Eye (tissue), 1 donor: Measurements from ENCODE around the gene PKIG.
A peak's percentile ranks its signal among the peaks of the same experiment; 100 is the strongest.
"Not testable (repeated sequence)": the region's sequence is repeated elsewhere in the genome, so short reads cannot be mapped to it uniquely, and the experiment has no call there.

Experiments
- DNase-seq: peaks from one replicate; pipeline ENCODE4 v3.0.0-alpha.2; 2015

The PKIG gene

DNA sequence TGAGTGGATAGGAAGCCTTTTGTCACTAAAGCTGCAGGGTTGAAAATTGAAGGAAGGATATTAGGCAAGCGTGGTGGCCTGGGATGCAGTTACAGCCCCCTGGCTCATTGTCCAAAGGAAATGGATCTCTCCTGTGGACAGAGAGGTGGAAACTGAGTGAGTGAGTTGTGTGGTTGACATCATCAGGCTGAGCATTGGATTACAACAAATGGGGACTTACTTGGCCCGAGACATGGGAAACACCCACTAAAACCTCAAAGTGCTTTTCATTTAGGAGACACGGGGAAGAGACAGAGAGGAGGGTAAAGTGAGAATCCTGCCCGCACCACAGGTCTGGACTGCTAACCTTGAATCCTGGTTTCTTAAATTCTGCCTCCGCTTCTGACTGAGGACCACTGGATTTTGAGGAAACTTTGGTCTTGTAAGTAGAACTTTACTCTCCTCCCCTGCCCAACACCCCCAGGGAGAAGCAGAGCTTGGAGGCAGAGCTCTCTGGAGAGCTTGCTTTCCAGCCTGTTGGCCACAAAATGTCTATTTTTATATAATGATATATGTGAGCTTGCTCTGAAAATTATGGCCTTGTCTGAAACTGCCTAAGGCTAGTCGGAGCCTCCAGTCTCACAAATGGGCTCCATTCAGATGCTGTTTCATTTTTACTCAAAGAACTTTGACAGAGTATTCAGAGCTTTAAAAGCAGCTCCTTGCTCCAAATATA is at the start of gene PKIG:
PKIG (plus strand) TSS at position 269 of the 715 bp plus-strand sequence. CDS start 31,978 bp downstream, outside the sequence.
- peak; percentile 30 for DNase-seq

DNA sequence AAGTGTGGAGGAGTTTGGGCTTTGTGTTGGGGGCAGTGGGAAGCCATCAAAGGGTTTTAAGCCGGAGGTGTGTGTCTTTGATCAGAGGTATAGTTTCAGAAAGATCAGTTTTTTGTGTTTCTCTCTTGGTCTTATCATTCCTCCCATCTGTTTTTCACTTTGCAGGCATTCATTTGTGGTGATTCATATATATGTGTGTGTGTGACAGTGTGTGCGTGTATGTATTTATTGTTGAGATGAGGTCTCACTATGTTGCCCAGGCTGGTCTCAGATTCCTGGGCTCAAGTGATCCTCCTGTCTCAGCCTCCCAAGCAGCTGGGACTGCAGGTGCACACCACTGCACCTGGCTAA is 49.4 kb upstream of the PKIG start:
- no peak for DNase-seq

DNA sequence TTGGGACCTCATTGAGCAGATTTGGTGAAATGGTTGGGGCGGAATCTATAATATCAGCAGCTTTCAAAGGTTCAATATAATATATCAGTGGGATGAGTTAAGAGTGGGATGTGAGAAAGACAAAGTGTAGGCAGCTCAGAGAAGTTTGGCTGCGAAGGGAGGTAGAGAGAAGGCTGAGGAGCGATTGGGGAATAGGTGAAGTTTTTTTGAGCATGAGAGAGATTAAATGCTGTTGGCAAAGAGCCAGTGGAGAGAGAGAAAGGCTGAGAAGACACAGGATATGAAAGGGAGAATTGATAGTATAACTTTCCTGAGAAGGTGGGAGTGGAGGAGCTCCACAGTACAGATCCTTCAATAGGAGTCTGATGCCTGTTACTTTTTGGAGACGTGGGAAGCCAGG is 48.5 kb upstream of the PKIG start:
- no peak for DNase-seq

DNA sequence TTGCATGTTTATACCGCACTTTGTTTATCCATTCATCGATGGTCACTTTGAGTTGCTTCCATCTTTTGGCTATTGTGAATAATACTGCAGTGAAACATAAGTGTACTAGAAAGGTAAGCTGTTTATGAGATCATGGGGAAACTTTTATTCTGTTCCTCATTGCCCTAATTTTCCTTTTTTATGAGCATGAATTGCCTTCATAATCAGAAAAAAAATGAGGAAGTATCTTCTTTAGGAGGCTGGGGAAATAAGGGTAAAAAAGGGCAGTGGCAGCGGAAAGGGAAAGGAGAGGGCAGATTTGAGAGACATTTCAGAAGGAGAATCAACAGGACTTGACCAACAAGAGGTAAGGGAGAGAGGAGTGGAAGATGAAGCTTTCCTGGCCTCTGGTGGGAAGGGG is 46.2 kb upstream of the PKIG start:
- DNase-seq = no peak

DNA sequence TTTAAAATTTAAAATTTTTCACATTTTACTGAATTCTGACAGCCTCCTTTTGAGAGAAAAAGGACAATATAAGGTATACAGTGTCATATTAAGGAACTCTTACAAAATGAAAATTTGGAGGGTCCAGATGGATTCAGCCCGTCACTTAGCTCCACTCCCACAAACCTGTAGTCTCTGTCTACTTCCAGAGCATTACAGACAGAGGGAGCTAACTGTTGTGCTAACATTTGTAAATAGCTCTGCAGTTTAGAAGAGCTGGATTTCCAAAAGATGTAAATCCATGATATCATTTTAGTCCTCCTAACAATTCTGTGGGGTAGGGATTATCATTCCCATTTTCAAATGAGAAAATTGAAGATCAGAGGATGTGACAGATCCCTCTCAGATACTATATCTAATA is 44.4 kb upstream of the PKIG start:
- DNase-seq = no peak

DNA sequence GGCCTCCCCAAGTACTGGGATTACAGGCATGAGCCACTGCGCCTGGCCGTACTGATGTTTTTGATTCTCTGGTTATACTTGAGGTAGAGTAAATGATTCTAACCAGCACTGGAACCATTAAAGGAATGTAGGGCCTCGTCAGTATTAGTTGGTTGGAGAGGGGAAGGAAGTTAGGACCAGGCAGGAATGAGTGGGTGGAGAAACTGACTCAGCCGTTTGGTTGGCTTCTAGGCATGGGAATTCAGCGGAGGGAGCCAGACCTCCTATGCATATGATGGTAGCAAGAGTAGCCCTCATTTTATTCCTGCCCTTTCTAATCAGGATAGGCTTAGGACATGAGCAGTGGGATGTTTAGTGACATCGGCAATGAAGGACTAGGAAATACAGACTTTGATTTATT is 41.5 kb upstream of the PKIG start:
- DNase-seq = no peak

DNA sequence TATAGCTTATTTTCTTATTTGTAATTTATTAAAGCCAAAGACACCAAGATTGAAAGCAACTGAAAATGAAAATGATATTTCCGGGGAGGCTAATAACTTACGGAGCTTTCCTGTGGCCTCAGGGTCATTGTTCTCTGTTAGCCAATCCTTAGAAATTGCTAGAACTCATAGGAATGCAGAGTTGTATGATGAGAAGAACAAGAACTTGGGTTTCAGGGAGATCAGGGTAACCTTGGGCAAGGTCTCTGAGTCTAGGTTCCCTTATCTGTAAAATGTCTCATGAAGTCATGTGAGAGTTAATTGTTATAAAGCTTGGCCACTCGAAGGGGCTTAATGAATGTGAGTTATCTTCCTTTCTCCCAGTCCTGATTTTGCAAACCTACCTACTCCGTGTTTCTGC is 40.4 kb upstream of the PKIG start:
- DNase-seq = no peak

DNA sequence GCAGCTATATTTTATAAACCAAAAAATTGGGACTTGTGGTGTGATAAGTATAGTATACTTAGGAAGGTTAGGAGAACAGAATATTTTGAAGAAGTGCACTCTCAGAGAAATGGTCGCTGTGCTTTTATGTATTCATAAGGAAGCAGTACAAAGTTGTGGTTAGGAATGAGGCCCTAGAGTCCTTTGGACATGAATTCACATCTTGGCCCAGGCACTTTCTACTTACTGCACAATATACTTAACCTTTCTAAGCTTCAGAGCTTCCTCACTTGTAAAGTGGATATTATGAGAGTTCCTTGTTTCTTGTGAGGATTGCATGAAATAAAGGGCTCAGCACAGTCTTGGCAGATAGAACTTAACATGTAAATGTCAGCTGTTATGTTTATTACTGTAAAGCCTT is 39.5 kb upstream of the PKIG start:
- no peak for DNase-seq

DNA sequence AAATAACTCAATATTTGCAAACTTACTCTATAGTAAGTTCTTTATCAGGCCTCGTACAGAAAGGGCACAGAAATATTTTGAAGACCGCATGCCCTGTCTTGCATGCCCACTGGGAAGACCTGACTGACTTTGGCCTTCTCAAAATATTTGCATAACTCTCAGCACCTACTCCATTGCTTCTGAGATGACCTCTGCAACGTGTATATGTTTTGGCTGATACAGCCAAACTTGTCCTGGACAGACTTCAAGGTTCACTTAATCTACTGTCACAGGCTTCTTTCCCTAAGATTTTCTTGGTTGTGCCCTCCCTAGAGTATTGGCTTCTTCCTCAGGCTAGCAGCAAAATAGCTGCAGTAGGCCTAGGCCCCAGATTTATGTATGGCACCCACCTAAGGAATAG is 39.0 kb upstream of the PKIG start:
- no peak for DNase-seq

DNA sequence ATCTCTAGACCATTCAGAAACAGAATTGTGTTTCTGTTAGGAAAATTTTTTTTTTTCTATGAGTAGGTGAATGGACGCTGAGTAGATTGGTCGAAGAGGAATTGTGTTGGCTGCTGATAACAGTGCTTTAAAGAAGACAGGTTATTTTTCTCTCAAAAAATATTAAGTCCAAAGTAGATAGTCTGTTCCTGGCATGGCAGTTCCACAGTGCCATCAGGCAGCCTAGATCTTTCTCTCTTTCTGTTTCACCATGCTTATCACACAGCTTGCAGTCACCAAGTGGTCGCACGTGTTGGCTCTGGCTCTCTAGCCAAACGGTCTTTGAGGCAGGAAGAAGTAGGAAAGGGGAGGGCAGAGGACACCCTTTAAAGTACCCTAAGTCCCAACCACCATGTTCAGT is 38.1 kb upstream of the PKIG start:
- no peak for DNase-seq

DNA sequence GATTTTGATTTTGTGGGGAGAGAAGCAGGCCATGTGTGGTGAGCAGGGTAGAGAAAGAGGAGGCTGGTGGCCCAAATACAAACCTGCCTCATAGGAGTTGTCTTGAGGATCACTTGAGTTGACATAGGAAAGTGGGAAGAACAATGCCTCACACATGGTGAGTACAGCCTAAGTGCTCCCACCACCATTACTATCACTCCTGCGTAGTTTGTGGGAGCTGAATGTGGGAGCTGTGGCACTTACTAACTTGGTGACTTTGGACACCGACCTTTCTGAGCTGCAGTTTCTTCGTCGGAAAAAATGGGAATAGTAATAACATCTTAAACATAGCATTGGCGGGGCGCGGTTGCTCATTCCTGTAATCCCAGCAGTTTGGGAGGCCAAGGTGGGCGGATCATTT is 35.0 kb upstream of the PKIG start:
- no peak for DNase-seq

DNA sequence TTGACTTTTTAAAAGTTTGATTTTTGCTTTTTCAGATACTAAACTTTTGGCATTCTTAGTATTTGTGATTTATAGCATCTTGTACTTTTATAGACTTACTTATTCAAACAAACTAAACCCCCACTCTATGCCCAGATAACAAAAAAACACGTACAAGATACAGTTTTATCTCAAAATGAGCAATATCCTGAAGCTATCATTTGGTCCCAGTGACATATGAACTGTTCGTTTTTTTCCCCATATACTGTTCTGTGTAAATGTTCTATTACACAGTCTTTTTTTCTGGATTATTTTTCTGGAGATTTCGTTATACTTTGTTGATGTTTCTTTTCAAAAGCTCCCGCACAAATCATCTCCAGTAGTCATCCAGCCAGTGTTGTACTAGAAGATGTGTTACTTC is 33.3 kb upstream of the PKIG start:
- DNase-seq = no peak

DNA sequence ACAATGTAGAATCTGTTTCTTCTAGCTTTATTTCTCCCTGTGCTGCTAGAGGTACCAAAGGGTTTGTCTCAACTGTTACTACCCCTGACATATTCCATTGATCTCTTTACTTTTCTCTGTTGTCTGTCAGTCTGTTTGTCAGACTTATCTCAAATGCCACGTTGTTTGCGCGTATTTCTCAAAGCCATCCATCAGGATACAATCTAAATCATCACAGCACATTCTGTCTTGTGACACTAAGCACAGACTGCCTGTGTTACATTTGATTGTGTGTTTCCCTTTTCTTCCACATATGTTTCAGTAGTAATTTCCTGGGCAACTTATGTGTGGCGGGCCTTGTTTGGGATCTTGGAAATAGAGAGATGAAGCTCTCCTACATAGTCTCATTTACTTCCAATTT is 30.3 kb upstream of the PKIG start:
- no peak for DNase-seq

DNA sequence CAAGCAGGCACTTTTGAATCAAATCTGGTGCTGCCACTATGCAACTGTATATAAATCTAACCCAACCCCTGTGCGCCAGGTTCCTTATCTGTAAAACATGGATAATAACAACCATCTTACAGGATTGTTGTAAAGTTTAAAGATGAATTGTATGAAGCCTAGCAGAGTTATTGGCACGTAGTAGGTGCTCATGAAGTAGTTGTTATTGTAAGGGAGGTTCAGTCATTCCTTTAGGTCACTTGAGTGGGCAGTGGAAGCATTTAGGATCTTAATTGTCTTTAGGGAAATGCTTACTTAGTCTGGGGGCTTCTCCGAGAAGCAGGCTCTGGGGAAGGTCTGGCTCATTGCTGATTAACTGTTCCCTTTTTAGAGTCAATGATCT is 29.8 kb upstream of the PKIG start:
- no peak for DNase-seq

DNA sequence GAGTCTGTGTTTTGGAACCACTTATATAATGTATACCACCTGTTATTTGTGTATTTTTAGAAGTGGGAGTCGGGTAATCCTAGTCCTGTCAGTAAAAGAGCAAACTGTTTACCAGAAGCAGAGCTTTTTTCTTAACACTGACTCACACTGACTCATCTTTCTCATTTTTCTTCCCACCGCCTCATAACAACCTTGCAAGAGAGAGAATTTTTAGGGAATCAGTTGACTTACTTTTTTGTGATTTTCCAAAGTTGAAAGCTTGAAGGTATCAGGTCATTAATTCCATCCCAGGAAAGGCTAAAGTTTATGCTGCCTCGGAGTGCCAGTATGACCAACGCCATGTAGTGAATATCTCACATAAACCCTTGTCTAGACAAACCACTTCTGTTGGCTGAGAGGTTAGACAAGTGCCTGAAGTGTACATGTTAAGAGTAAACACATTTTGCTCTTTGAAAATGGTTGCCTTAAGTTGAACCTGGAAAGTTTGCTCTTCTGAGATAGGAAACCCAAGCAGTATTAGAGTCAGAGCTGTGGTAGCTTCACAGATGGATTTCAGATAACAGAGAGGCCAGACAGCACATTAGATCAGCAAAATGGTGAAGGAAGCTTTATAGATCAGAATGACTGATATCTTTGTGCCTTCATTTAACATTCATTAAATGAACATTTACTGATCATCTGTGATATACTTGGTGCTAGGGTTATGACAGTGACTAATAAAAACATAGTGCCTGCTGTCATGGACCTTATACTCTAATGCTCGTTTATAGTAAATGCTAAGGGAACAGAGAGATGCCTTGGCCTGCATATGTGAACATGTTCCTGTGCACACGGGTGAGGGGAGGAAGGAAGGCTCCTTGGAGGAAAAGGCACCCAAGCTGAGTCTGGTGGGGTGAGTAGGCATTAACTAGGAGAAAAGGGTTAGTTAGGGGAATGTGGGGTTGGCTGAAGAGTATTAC is 29.1 kb upstream of the PKIG start:
- DNase-seq = no peak

DNA sequence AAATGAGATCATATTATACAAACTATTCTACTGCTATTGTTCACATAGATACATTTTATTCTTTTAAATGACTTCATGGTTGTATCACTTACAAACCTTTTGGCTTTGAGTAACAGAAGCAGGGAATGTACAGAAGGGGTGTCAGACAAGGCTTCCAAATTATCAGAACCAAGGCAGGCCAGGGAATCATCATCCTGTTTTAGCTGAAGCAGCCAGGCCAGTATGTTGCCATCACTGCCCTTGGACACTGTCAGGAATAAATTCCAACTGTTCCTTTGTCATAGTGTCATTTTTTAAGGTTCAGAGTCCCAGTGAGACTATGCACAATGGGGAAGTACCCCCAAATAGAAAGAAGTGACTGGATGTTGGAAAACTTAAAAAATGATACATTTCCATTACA is 23.1 kb upstream of the PKIG start:
- no peak for DNase-seq

DNA sequence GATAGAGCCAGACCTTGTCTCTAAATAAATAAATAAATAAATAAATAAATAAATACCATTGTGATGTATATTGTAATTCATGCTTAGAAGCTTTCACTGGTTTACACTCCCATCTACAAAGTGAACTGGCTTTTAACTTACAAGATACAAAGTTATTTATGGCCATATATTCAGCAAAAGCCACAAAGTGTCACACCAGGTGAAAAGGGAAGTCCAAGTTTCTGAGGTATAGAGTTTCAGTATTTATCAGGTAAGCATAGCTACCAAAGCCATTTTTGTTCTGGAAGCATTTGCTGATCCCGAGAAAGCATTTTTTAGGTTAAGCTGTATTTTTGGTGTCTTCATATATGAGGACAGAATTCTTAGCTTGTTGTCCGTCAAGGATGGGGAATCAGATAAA is 22.1 kb upstream of the PKIG start:
- DNase-seq = no peak

DNA sequence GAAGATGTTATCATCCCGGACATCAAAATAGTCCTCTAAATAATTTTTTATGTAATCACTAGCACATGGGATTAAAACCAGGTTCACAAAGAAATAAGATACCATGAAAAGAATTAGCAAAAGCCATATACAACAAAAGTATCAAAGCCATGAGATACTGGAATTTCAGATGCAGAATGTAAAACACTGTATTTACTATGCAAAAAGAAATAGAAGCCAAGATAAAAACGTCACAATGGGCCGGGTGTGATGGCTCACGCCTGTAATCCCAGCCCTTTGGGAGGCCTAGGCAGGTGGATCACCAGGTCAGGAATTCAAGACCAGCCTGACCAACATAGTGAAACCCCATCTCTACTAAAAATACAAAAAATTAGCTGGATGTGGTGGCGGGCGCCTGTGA is 21.6 kb upstream of the PKIG start:
- DNase-seq = not testable (repeated sequence)

DNA sequence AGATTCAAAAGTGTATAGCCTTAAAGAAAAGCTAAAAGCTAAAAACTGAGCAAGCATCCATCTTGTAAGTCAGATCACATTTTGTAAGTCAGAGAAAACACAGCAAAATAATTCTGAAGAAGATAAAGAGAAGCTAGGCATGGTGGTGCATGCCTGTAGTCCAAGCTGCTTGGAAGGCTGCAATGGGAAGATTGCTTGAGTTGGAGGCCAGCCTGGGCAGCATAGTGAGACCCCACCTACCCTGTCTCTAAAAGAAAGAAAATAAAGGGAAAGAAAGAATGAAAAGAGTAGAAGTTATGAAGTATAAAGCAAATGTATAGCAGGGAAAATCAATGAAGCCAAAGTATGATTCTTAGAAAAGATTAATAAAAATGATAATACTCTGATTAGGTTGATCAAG is 20.5 kb upstream of the PKIG start:
- no peak for DNase-seq

DNA sequence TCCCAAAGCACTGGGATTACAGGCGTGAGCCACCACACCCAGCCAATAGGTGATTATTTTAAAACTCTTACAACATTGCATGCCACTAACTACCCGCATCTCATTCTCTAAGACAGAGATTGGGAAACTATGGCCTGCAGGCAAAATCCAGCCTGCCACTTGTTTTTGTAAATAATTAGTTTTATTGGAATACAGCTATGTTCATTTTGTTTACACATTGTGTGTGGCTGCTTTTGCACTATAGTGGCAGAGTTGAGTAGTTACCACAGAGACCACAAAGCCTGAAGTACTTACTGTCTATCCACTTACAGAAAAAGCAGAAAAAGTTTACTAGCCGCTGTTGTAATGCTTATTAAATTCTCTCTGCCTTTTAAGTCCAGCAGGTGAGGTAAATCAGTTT is 16.4 kb upstream of the PKIG start:
- no peak for DNase-seq

DNA sequence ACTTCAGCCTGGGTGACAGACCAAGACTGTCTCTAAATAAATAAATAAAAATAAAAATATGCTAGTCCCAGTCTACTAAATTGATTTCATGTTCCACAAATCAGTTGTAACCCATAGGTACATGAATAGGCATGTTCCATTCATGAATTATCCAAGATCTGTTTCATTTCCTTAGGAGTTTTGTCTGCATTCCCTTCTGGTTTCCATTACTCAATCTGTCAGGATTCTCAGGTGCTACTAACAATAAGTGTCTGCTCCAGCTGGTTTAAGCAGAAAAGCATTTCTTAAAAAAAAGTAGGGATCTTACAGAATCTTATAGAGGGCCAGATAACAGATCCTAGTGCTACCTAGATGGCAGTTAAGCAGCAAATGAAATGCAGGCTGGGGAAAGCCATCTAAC is 15.6 kb upstream of the PKIG start:
- DNase-seq = no peak

DNA sequence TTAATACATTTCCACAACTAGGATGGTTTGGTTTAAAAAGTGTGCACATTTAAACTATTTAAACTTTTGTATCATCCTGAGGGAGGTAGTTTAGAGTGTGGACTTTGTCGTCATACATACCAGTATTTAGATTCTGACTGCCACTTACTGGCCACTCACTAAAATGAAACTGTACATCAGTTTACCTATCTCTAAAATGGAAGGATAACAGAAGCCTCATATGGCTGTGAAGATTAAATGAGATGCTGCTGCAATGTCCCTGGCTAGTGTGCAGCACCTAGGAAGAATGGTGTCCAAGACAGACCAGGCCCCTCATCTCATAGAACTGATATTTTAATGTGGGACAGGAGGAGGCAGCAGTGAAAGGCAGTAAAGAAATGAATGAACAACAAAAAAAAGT is 12.0 kb upstream of the PKIG start:
- DNase-seq = no peak

DNA sequence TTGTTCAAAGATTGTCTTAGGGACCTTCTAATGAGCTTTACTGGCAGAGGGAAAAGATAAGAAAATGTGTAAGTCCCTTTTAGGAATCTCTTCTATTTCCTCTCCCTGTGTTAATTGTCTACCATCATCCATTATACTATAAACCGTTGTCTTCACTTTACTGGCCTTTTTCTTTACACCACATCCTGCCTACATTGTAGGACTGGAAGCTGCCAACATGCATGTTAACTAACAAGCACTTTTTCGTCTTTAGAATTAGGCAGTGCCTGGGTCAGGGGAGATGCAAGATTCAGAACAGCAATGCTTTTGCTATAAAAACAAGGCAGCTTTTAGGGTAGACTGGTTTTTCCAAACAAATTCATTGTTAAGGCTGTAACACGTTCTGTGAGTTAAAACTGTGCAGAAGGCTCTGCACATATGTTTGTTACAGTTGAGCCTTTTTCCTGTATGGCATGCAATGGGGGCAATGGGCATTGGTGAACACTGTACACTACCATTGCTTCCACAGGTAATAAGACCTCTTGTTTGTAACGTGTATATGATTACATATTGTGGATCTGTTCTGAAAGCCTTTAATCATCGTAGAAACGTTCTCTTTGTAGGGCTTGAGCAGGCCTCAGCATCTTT is 10.9 kb upstream of the PKIG start:
- no peak for DNase-seq
